ENCODE measurements around the gene AGBL4. TPM values are rescaled to one million over a fixed set of nuclear protein-coding genes. Genes with fewer than 3 reads are reported as not detected.

The AGBL4 gene
- total RNA-seq, 1 donor from 2014 or later, result not detected

GRCh38 chr1:48592330-48592729, 1431.4 kb downstream of the AGBL4 start:
- intact Hi-C loops (cut with micrococcal nuclease), result no loop called here
- H3K4me3 Mint-ChIP-seq, result no peak overlapping the region
- DNase-seq (ENCODE audit: low spot score), result no peak
- no peaks in the 10 kb centered on the region for H3K9me3 Mint-ChIP-seq
- peaks cover 1% of the 10 kb centered on the region for H3K27me3 Mint-ChIP-seq (ENCODE audit: insufficient read depth)
- H3K36me3 Mint-ChIP-seq (ENCODE audit: low read depth), result no peaks in the 10 kb centered on the region
- H3K27ac Mint-ChIP-seq, result no peak overlapping the region
- no peaks in the 10 kb centered on the region for H3K4me1 Mint-ChIP-seq (ENCODE audit: low read depth)

GRCh38 chr1:48591181-48591580, 1432.6 kb downstream of the AGBL4 start:
- Mint-ChIP-seq H3K36me3 (ENCODE audit: low read depth) (no peaks in the 10 kb centered on the region), H3K4me3 (no peak overlapping the region), H3K27ac (no peak overlapping the region), H3K4me1 (ENCODE audit: low read depth) (no peaks in the 10 kb centered on the region), H3K27me3 (ENCODE audit: insufficient read depth) (no peaks in the 10 kb centered on the region), H3K9me3 (no peaks in the 10 kb centered on the region)
- intact Hi-C loops (cut with micrococcal nuclease), result no loop called here
- DNase-seq (ENCODE audit: low spot score), result no peak

GRCh38 chr1:48588061-48588460, 1435.7 kb downstream of the AGBL4 start:
- no peak for DNase-seq (ENCODE audit: low spot score)
- H3K27ac Mint-ChIP-seq, result no peak overlapping the region
- H3K9me3 Mint-ChIP-seq, result no peaks in the 10 kb centered on the region
- H3K36me3 Mint-ChIP-seq (ENCODE audit: low read depth), result no peaks in the 10 kb centered on the region
- no peaks in the 10 kb centered on the region for H3K4me1 Mint-ChIP-seq (ENCODE audit: low read depth)
- intact Hi-C loops (cut with micrococcal nuclease), result no loop called here
- no peak overlapping the region for H3K4me3 Mint-ChIP-seq
- no peaks in the 10 kb centered on the region for H3K27me3 Mint-ChIP-seq (ENCODE audit: insufficient read depth)

- peaks cover under 1% of the 10 kb centered on the region for H3K4me1 Mint-ChIP-seq (ENCODE audit: low read depth)
- no peaks in the 10 kb centered on the region for H3K9me3 Mint-ChIP-seq
- H3K27ac Mint-ChIP-seq, result no peak overlapping the region
- DNase-seq (ENCODE audit: low spot score), result no peak
- intact Hi-C loops (cut with micrococcal nuclease), result no loop called here
- no peaks in the 10 kb centered on the region for H3K36me3 Mint-ChIP-seq (ENCODE audit: low read depth)
- H3K27me3 Mint-ChIP-seq (ENCODE audit: insufficient read depth), result no peaks in the 10 kb centered on the region
- no peak overlapping the region for H3K4me3 Mint-ChIP-seq
Measured at GRCh38 chr1:48582408-48582807, 1441.3 kb downstream of the AGBL4 start.

GRCh38 chr1:48581270-48581669, 1442.5 kb downstream of the AGBL4 start:
- intact Hi-C loops (cut with micrococcal nuclease), result no loop called here
- Mint-ChIP-seq H3K9me3 (no peaks in the 10 kb centered on the region), H3K4me1 (ENCODE audit: low read depth) (peaks cover 12% of the 10 kb centered on the region), H3K27me3 (ENCODE audit: insufficient read depth) (no peaks in the 10 kb centered on the region), H3K27ac (no peak overlapping the region), H3K36me3 (ENCODE audit: low read depth) (no peaks in the 10 kb centered on the region), H3K4me3 (no peak overlapping the region)
- DNase-seq (ENCODE audit: low spot score), result no peak

- Mint-ChIP-seq H3K27me3 (ENCODE audit: insufficient read depth) (no peaks in the 10 kb centered on the region), H3K36me3 (ENCODE audit: low read depth) (no peaks in the 10 kb centered on the region), H3K9me3 (no peaks in the 10 kb centered on the region), H3K27ac (no peak overlapping the region), H3K4me1 (ENCODE audit: low read depth) (peaks cover 12% of the 10 kb centered on the region), H3K4me3 (no peak overlapping the region)
- intact Hi-C loops (cut with micrococcal nuclease), result no loop called here
- DNase-seq (ENCODE audit: low spot score), result no peak
Measured at GRCh38 chr1:48576565-48576964, 1447.2 kb downstream of the AGBL4 start.

- DNase-seq (ENCODE audit: low spot score), result no peak
- Mint-ChIP-seq H3K27me3 (ENCODE audit: insufficient read depth) (peaks cover 1% of the 10 kb centered on the region), H3K4me3 (no peak overlapping the region), H3K36me3 (ENCODE audit: low read depth) (no peaks in the 10 kb centered on the region), H3K4me1 (ENCODE audit: low read depth) (peaks cover 12% of the 10 kb centered on the region), H3K27ac (no peak overlapping the region), H3K9me3 (no peaks in the 10 kb centered on the region)
- intact Hi-C loops (cut with micrococcal nuclease), result no loop called here
Measured at GRCh38 chr1:48572646-48573258, 1451.0 kb downstream of the AGBL4 start.

GRCh38 chr1:48572134-48572533, 1451.6 kb downstream of the AGBL4 start:
- Mint-ChIP-seq H3K27ac (no peak overlapping the region), H3K9me3 (no peaks in the 10 kb centered on the region), H3K27me3 (ENCODE audit: insufficient read depth) (peaks cover 1% of the 10 kb centered on the region), H3K4me1 (ENCODE audit: low read depth) (peaks cover 9% of the 10 kb centered on the region), H3K36me3 (ENCODE audit: low read depth) (no peaks in the 10 kb centered on the region), H3K4me3 (no peak overlapping the region)
- intact Hi-C loops (cut with micrococcal nuclease), result no loop called here
- DNase-seq (ENCODE audit: low spot score), result no peak

- Mint-ChIP-seq H3K36me3 (ENCODE audit: low read depth) (no peaks in the 10 kb centered on the region), H3K4me1 (ENCODE audit: low read depth) (peaks cover 2% of the 10 kb centered on the region), H3K27me3 (ENCODE audit: insufficient read depth) (peaks cover 1% of the 10 kb centered on the region), H3K27ac (no peak overlapping the region), H3K4me3 (no peak overlapping the region), H3K9me3 (no peaks in the 10 kb centered on the region)
- DNase-seq (ENCODE audit: low spot score), result no peak
- intact Hi-C loops (cut with micrococcal nuclease), result no loop called here
Measured at GRCh38 chr1:48571303-48571987, 1452.3 kb downstream of the AGBL4 start.

GRCh38 chr1:48570568-48570967, 1453.2 kb downstream of the AGBL4 start:
- DNase-seq (ENCODE audit: low spot score), result no peak
- Mint-ChIP-seq H3K27ac (no peak overlapping the region), H3K9me3 (no peaks in the 10 kb centered on the region), H3K4me1 (ENCODE audit: low read depth) (no peaks in the 10 kb centered on the region), H3K36me3 (ENCODE audit: low read depth) (no peaks in the 10 kb centered on the region), H3K27me3 (ENCODE audit: insufficient read depth) (peaks cover 1% of the 10 kb centered on the region), H3K4me3 (no peak overlapping the region)
- intact Hi-C loops (cut with micrococcal nuclease), result no loop called here

- H3K4me3 Mint-ChIP-seq, result no peak overlapping the region
- no peak for DNase-seq (ENCODE audit: low spot score)
- H3K4me1 Mint-ChIP-seq (ENCODE audit: low read depth), result no peaks in the 10 kb centered on the region
- H3K27me3 Mint-ChIP-seq (ENCODE audit: insufficient read depth), result peaks cover 6% of the 10 kb centered on the region
- H3K9me3 Mint-ChIP-seq, result no peaks in the 10 kb centered on the region
- intact Hi-C loops (cut with micrococcal nuclease), result no loop called here
- H3K36me3 Mint-ChIP-seq (ENCODE audit: low read depth), result no peaks in the 10 kb centered on the region
- H3K27ac Mint-ChIP-seq, result no peak overlapping the region
Measured at GRCh38 chr1:48568501-48568900, 1455.3 kb downstream of the AGBL4 start.

- H3K9me3 Mint-ChIP-seq, result no peaks in the 10 kb centered on the region
- H3K36me3 Mint-ChIP-seq (ENCODE audit: low read depth), result no peaks in the 10 kb centered on the region
- no peaks in the 10 kb centered on the region for H3K4me1 Mint-ChIP-seq (ENCODE audit: low read depth)
- no peak for DNase-seq (ENCODE audit: low spot score)
- H3K27me3 Mint-ChIP-seq (ENCODE audit: insufficient read depth), result peaks cover 6% of the 10 kb centered on the region
- H3K4me3 Mint-ChIP-seq, result no peak overlapping the region
- intact Hi-C loops (cut with micrococcal nuclease), result no loop called here
- no peak overlapping the region for H3K27ac Mint-ChIP-seq
Measured at GRCh38 chr1:48566492-48566891, 1457.3 kb downstream of the AGBL4 start.

- intact Hi-C loops (cut with micrococcal nuclease), result no loop called here
- Mint-ChIP-seq H3K4me1 (ENCODE audit: low read depth) (no peaks in the 10 kb centered on the region), H3K36me3 (ENCODE audit: low read depth) (no peaks in the 10 kb centered on the region), H3K4me3 (no peak overlapping the region), H3K27ac (no peak overlapping the region), H3K9me3 (no peaks in the 10 kb centered on the region), H3K27me3 (ENCODE audit: insufficient read depth) (peaks cover 7% of the 10 kb centered on the region)
- DNase-seq (ENCODE audit: low spot score), result no peak
Measured at GRCh38 chr1:48563021-48563420, 1460.7 kb downstream of the AGBL4 start.

- H3K27ac Mint-ChIP-seq, result no peak overlapping the region
- H3K36me3 Mint-ChIP-seq (ENCODE audit: low read depth), result no peaks in the 10 kb centered on the region
- peaks cover 7% of the 10 kb centered on the region for H3K27me3 Mint-ChIP-seq (ENCODE audit: insufficient read depth)
- H3K4me1 Mint-ChIP-seq (ENCODE audit: low read depth), result no peaks in the 10 kb centered on the region
- DNase-seq (ENCODE audit: low spot score), result no peak
- intact Hi-C loops (cut with micrococcal nuclease), result no loop called here
- H3K4me3 Mint-ChIP-seq, result no peak overlapping the region
- H3K9me3 Mint-ChIP-seq, result no peaks in the 10 kb centered on the region
Measured at GRCh38 chr1:48561444-48561843, 1462.3 kb downstream of the AGBL4 start.

Data from activated T-helper 1 cell treated with anti-CD3 and anti-CD28 coated beads, Interleukin-12 subunit alpha, Interleukin-12 subunit beta, Interleukin-2, Interleukin-4 antibody, amounts not matched to agents 30 ng/mL and 10 ng/mL and 1 ng/mL, durations not matched to agents 14 hours and 24 hours and 36 hours (primary cell).